Left lung (tissue), 10 donors: ENCODE measurements around the gene FARP1. TPM values are rescaled to one million over a fixed set of nuclear protein-coding genes. Genes with fewer than 3 reads are reported as not detected.

ENCODE experiments used
- ATAC-seq: fragments of 200-7000 bp; cut with Tn5 transposase; one replicate; pipeline ENCODE4 v1.9.1; 2020; ENCODE audit warnings: moderate library complexity
- DNase-seq, 4 donors: peaks; one replicate each; pipeline ENCODE4 v3.0.0-alpha.2; 2013 to 2020
- H3K27ac ChIP-seq, 2 donors: fragments of 200-600 bp; sonication (generic) in 1 of 2; one replicate each; pipeline versions ENCODE4 v1.5.0 to v1.8.0; 2020 to 2021
- H3K27me3 ChIP-seq, 2 donors: fragments of 200-600 bp; sonication (generic) in 1 of 2; one replicate each; pipeline versions ENCODE4 v1.5.0 to v1.8.0; 2020 to 2021
- H3K36me3 ChIP-seq, 2 donors: fragments of 200-600 bp; sonication (generic) in 1 of 2; one replicate each; pipeline versions ENCODE4 v1.5.0 to v1.8.0; 2020 to 2021
- H3K4me1 ChIP-seq, 2 donors: fragments of 200-600 bp; one replicate each; pipeline ENCODE4 v1.8.0; 2021
- H3K4me3 ChIP-seq, 2 donors: fragments of 200-600 bp; sonication (generic) in 1 of 2; one replicate each; pipeline versions ENCODE4 v1.5.0 to v1.8.0; 2020 to 2021; ENCODE audit warnings: mild to moderate bottlenecking in 1 of 2
- H3K9me3 ChIP-seq, 2 donors: fragments of 200-600 bp; sonication (generic) in 1 of 2; one replicate each; pipeline versions ENCODE4 v1.5.0 to v1.8.0; 2020 to 2021
- CTCF ChIP-seq, 2 donors: fragments of 200-600 bp; sonication (generic) in 1 of 2; IDR thresholded peaks; one replicate each; pipeline versions ENCODE4 v1.5.0 to v1.8.0; 2021; ENCODE audit warnings: antibody characterized with exemption in 2 of 2
- intact Hi-C, 2 donors: fragments of 100-400 bp; cut with DNase I; formaldehyde crosslinking; loops; one replicate each; pipeline versions ENCODE4 v1.11.2 to v1.14.2; 2022
- polyA plus RNA-seq, 6 donors: library from polyadenylated mRNA; unstranded; fragments of 120-200 nt; gene quantifications; one replicate each; pipeline ENCODE4 v1.2.1, GENCODE V29; 2013; ENCODE audit not compliant: insufficient read length in 6 of 6
- total RNA-seq, 2 donors: library from RNA; stranded (reverse); fragmentation: NEBNext Ultra II Directional; extraction: Animal tissue kit (Norgen Biotek cat#: 25700); gene quantifications; one replicate each; pipeline ENCODE4 v1.2.1, GENCODE V29; 2021
- donor health status: DM: no; HTN: yes; CAD: no.
- donor health status: DM: no; HTN: no; CAD: no.

FARP1 gene
- total and polyA plus RNA-seq, 8 donors = 78.9 to 142 (median 132) TPM

- Histone ChIP-seq H3K4me1 (peaks cover 0 to 10% of the 10 kb centered on the region in 2 donors), H3K36me3 (peaks cover 0 to 70% of the 10 kb centered on the region in 2 donors), H3K27me3 (no peaks in the 10 kb centered on the region), H3K9me3 (no peaks in the 10 kb centered on the region), H3K4me3 (no peak overlapping the region), H3K27ac (no peak overlapping the region)
- ATAC-seq = no peak
- DNase-seq = no peak
- intact Hi-C loops = loop anchor here in 1 of 2 donors (5.0 kb wide), 1 partner anchor 204 kb away; no protein-coding TSS in a partner anchor
- TF ChIP-seq CTCF (IDR thresholded peaks at IDR 0.05) = no peak
These were observed 305.7 kb downstream of the FARP1 start for GRCh38 chr13:98448642-98448928.

GRCh38 chr13:98449273-98449672 is 306.4 kb downstream of the FARP1 start:
- Histone ChIP-seq H3K9me3 (no peaks in the 10 kb centered on the region), H3K4me1 (peaks cover 0 to 10% of the 10 kb centered on the region in 2 donors), H3K36me3 (peaks cover 0 to 69% of the 10 kb centered on the region in 2 donors), H3K4me3 (no peak overlapping the region), H3K27ac (no peak overlapping the region), H3K27me3 (no peaks in the 10 kb centered on the region)
- DNase-seq (no peak), ATAC-seq (no peak)
- intact Hi-C loops = loop anchor here in 1 of 2 donors (5.0 kb wide), 1 partner anchor 203 kb away; no protein-coding TSS in a partner anchor
- TF ChIP-seq CTCF (IDR thresholded peaks at IDR 0.05) = no peak

GRCh38 chr13:98450026-98450425 is 307.1 kb downstream of the FARP1 start:
- H3K36me3 ChIP-seq = peaks cover 0 to 76% of the 10 kb centered on the region in 2 donors
- H3K9me3 ChIP-seq = no peaks in the 10 kb centered on the region
- TF ChIP-seq CTCF (IDR thresholded peaks at IDR 0.05) = no peak
- no peak overlapping the region for H3K27ac ChIP-seq
- H3K4me3 ChIP-seq = no peak overlapping the region
- no peak for ATAC-seq
- H3K4me1 ChIP-seq = peaks cover 6 to 15% of the 10 kb centered on the region in 2 donors
- intact Hi-C loops = no loop called here
- no peaks in the 10 kb centered on the region for H3K27me3 ChIP-seq
- no peak for DNase-seq

GRCh38 chr13:98450539-98451111 is 307.7 kb downstream of the FARP1 start:
- Histone ChIP-seq H3K36me3 (peaks cover 0 to 82% of the 10 kb centered on the region in 2 donors), H3K27me3 (no peaks in the 10 kb centered on the region), H3K4me3 (no peak overlapping the region), H3K27ac (no peak overlapping the region), H3K9me3 (no peaks in the 10 kb centered on the region), H3K4me1 (peaks cover 6 to 9% of the 10 kb centered on the region in 2 donors)
- TF ChIP-seq CTCF (IDR thresholded peaks at IDR 0.05) = no peak
- no peak for DNase-seq
- intact Hi-C loops = no loop called here
- ATAC-seq = no peak

GRCh38 chr13:98451676-98452470 is 309.0 kb downstream of the FARP1 start:
- Histone ChIP-seq H3K9me3 (no peaks in the 10 kb centered on the region), H3K4me1 (peaks cover 6% of the 10 kb centered on the region in 2 donors), H3K27me3 (no peaks in the 10 kb centered on the region), H3K27ac (no peak overlapping the region), H3K4me3 (no peak overlapping the region), H3K36me3 (peaks cover 0 to 85% of the 10 kb centered on the region in 2 donors)
- DNase-seq (no peak), ATAC-seq (no peak)
- no peak for TF ChIP-seq CTCF (IDR thresholded peaks at IDR 0.05)
- intact Hi-C loops = no loop called here
